ENCODE data around the gene SCRN1. TPM values are rescaled to one million over a fixed set of nuclear protein-coding genes. Genes with fewer than 3 reads are reported as not detected.
"Not testable (repeated sequence)": the region's sequence is repeated elsewhere in the genome, so short reads cannot be mapped to it uniquely, and the experiment has no call there.

SCRN1 gene
- total RNA-seq, 4 donors from 2014 or later = 63.6 to 105 (median 83.8) TPM

- 90% methylated on average over 6 of the region's 6 CpGs for WGBS
Measured at GRCh38 chr7:29893351-29893965, 96.1 kb downstream of the SCRN1 start.

DNA sequence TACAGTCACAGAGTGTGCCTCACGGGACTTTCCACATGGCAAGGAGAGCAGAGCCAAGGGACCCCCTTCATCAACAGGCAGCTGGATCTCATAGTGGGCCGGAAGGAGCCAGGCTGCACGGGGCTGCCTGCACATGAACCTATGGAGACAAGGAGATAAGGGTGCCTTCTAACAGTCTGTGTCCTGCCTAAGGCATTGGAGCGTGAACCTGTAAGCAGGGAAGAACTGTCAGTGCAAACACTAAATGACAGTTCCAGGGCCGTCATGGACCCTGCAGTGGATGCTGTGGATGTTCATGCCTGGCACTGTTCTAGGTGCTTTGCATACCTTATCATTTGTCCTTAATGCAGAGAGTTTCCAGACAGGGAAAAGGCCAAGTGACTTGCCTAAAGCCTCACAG is 97.4 kb downstream of the SCRN1 start:
- Histone ChIP-seq H3K27me3 (no peaks in the 10 kb centered on the region), H3K4me1 (peaks cover 0 to 9% (median 7%) of the 10 kb centered on the region in 4 donors)
- TF ChIP-seq CTCF (IDR thresholded peaks at IDR 0.05) = no peak
- no peak for TF ChIP-seq EP300 (IDR thresholded peaks at IDR 0.05)
- no peak for TF ChIP-seq POLR2A (IDR thresholded peaks at IDR 0.05; ENCODE audit: low read depth)
- no peak for TF ChIP-seq POLR2AphosphoS5 (IDR thresholded peaks at IDR 0.05)

More at GRCh38 chr7:29893351-29893965, 96.1 kb downstream of the SCRN1 start:
- Histone ChIP-seq H3K27ac (replicated peaks in 1 of 4) (no peak overlapping the region), H3K4me1 (peaks cover 0 to 9% (median 7%) of the 10 kb centered on the region in 4 donors), H3K36me3 (no peaks in the 10 kb centered on the region), H3K4me3 (no peak overlapping the region), H3K27me3 (no peaks in the 10 kb centered on the region), H3K9me3 (no peaks in the 10 kb centered on the region)
- no peak for DNase-seq (ENCODE audit: extremely low spot score)
- TF ChIP-seq POLR2A (IDR thresholded peaks at IDR 0.05; ENCODE audit: low read depth) (no peak), EP300 (IDR thresholded peaks at IDR 0.05) (no peak), CTCF (IDR thresholded peaks at IDR 0.05) (no peak), POLR2AphosphoS5 (IDR thresholded peaks at IDR 0.05) (no peak)
- intact Hi-C loops (cut with DNase I) = no loop called here

DNA sequence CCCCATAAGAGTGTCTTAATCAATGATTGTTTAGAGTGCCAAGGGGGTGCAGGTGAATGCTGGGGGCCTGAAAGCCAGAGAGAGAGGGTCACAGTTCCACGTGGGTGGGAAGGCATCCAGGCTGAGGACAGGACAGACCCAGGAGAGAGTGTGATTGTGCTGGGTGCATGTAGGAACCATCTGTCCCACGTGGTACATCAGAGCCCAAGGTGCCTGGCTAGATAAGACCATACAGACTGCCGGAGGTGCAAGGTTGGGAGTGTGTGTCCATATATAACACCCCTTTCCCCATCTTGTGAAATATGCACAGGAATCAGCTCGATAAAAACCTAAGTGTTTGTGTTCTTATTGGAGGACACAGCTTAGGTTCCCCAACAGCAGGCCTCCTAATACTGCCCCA is 97.8 kb downstream of the SCRN1 start:
- Histone ChIP-seq H3K9me3 (no peaks in the 10 kb centered on the region), H3K36me3 (no peaks in the 10 kb centered on the region), H3K27ac (replicated peaks in 1 of 4) (no peak overlapping the region), H3K27me3 (no peaks in the 10 kb centered on the region), H3K4me3 (no peak overlapping the region), H3K4me1 (peaks cover 0 to 9% (median 7%) of the 10 kb centered on the region in 4 donors)
- no peak for DNase-seq (ENCODE audit: extremely low spot score)
- no peak for TF ChIP-seq POLR2A (IDR thresholded peaks at IDR 0.05; ENCODE audit: low read depth)
- TF ChIP-seq POLR2AphosphoS5 (IDR thresholded peaks at IDR 0.05) = no peak
- no peak for TF ChIP-seq EP300 (IDR thresholded peaks at IDR 0.05)
- no peak for TF ChIP-seq CTCF (IDR thresholded peaks at IDR 0.05)
- 92% methylated on average over 4 of the region's 4 CpGs for WGBS
- intact Hi-C loops (cut with DNase I) = no loop called here

More for the DNA sequence above, 97.4 kb downstream of the SCRN1 start:
- intact Hi-C loops (cut with DNase I) = no loop called here
- H3K4me3 ChIP-seq = no peak overlapping the region
- H3K9me3 ChIP-seq = no peaks in the 10 kb centered on the region
- no peak overlapping the region for H3K27ac ChIP-seq (replicated peaks in 1 of 4)
- DNase-seq (ENCODE audit: extremely low spot score) = peak; percentile 75
- 97% methylated on average over 5 of the region's 5 CpGs for WGBS
- no peaks in the 10 kb centered on the region for H3K36me3 ChIP-seq

DNA sequence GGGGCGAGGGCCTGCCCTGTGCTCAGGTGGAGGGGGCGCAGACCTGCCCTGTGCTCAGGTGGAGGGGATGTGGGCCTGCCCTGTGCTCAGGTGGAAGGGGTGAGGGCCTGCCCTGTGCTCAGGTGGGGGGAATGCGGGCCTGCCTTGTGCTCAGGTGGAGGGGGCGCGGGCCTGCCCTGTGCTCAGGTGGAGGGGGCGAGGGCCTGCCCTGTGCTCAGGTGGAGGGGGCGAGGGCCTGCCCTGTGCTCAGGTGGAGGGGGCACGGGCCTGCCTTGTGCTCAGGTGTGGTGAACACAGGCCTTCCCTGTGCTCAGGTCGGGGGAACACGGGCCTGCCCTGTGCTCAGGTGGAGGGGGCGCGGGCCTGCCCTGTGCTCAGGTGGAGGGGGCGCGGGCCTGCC is 98.8 kb downstream of the SCRN1 start:
- DNase-seq (ENCODE audit: extremely low spot score); H3K9me3 ChIP-seq; H3K36me3 ChIP-seq; intact Hi-C loops (cut with DNase I); H3K27ac ChIP-seq (replicated peaks in 1 of 4); H3K27me3 ChIP-seq; H3K4me1 ChIP-seq; H3K4me3 ChIP-seq: not testable (repeated sequence)
- WGBS = 90% methylated on average over 2 of the region's 14 CpGs

DNA sequence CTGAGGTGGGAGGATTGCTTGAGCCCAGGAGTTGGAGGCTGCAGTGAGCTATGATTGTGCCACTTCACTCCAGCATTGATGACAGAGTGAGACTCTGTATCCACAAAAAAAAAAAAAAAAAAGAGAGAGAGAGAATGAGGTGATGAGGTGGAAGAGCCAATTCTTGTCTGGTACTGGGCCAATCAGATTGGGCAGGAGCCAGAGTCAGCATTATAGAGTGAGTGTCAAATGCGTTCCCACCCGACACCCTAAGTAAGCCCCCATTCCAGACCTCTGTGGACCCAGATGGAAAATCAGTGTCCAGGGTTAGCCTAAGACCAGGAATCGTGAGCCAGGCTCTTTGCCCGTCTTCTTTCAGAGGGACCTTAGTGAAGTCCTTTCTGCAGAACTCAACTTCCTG is 99.3 kb downstream of the SCRN1 start:
- H3K4me3 ChIP-seq = no peak overlapping the region
- WGBS = 89% methylated on average over 4 of the region's 4 CpGs
- no peaks in the 10 kb centered on the region for H3K9me3 ChIP-seq
- intact Hi-C loops (cut with DNase I) = no loop called here
- DNase-seq (ENCODE audit: extremely low spot score) = no peak
- H3K4me1 ChIP-seq = peaks cover 0 to 9% (median 7%) of the 10 kb centered on the region in 4 donors
- H3K36me3 ChIP-seq = no peaks in the 10 kb centered on the region
- H3K27me3 ChIP-seq = no peaks in the 10 kb centered on the region
- TF ChIP-seq POLR2A (IDR thresholded peaks at IDR 0.05; ENCODE audit: low read depth) (no peak), POLR2AphosphoS5 (IDR thresholded peaks at IDR 0.05) (no peak), CTCF (IDR thresholded peaks at IDR 0.05) (no peak), EP300 (IDR thresholded peaks at IDR 0.05) (no peak)
- H3K27ac ChIP-seq (replicated peaks in 1 of 4) = no peak overlapping the region
